Stimulated activated CD8-positive, alpha-beta memory T cell treated with anti-CD3 and anti-CD28 coated beads, Interleukin-4, amount 100 ng/mL, for 24 hours (primary cell): ENCODE data around the gene POGK.
"Not testable (repeated sequence)": the region's sequence is repeated elsewhere in the genome, so short reads cannot be mapped to it uniquely, and the experiment has no call there.

Experiments
- DNase-seq: peaks from one replicate; pipeline ENCODE4 v3.0.0-alpha.2; 2020; ENCODE audit warnings: low read depth

The POGK gene

DNA sequence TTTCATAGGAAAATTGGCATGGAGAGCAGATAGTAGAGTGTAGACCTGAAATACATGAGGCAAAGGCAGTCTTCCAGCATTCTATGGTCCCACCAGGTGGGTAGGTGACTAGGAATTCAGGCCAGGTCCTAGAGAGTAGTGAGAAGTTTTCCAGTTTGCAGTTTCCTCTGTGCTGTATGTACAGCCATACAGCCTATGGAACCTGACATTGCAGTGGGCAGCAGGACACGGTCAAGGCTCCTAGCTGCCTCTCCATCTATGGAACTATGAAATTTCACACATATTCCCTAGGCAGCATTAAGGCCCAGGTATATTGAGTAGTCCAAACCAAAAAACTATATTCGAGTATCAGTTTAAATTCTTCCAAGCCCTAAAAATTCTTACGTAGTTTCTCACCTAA lies 16.3 kb downstream of the POGK start:
- no peak for DNase-seq

DNA sequence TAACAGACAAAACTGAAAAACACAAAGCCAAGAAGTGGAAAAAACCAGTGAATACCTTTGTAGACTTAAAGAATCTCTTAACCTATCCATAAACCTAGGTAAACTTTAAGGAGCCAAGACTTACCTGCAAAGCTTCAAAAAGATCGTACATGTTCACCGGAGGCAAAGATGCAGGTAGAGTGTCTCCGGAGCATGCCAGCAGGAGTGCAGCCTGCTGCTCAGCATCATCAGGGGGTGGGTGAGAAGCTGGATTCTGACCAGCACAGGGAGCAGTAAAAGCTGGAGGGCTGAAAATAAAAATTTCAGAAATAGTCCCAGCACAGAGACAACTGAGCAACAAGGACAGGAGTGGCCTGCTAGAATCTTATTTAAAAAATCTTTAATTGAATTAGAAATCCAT lies 18.7 kb downstream of the POGK start:
- no peak for DNase-seq

DNA sequence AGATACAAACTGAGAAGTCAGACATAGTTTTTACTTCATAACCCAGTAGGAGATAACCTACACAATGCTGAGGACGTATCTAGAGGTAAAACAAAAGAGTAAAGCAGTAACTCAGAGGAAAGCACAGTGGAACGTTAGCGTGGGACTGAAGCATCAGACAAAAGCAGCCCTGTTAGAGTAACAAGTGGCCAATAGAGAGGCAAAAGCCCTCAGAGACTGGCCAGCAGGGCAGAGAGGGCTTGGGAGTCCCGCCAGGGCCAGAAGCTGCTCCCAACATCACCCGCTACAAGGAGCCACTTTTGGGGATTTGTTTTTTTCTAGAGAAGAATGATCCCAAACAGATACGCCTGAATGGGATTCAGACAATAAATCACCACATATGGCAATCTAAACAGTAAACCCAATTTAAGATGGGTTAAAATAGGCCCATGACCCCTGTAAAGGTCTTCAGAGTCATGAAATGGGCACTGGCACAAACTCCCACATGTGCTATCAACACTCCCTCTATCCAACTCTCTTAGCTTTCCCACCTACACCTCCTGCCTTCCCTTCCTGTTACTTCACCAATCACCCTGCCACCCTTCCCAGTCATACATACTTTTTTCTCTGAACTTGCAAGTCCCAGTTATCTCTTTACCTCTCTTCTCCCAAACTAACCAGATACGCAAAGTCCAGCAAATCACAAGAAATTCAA lies 19.6 kb downstream of the POGK start:
- DNase-seq, result no peak

DNA sequence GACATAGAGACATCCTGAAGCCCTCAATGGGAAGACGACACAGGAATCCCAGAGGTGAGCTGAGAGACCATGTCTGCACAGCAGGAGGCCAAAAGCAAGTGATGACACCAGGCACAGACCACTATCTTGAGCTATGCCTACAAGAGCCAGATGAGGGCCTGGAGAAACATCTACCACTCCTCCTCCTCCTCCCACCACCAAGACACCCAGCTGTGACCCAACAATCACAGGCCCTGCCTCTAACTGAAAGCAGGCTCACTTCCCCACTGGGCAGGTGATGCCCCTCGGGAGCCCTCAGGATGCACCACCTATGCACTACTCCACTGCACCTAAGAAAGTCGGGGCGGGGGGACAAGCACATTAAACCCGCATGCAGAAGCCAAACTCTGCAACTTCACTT lies 20.3 kb downstream of the POGK start:
- DNase-seq, result no peak

DNA sequence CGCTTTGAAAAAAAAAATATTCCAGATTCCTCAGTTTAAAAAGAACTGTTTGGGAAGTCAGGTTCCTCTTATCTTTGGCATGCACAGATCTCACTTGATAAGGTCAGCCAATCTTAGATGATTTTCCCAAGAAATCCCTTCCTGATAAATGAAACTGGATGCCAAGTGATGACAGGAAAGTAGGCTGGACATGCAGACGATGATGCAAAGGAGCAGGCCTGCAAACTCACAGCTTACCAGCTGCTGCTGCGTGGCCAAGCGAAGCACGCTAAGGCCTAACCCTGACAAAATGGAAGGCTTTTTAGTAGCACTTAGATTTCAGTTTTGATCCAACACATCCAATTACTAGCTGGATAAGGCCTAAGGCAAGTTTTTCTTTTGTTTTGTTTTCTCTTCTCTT lies 26.7 kb downstream of the POGK start:
- no peak for DNase-seq

DNA sequence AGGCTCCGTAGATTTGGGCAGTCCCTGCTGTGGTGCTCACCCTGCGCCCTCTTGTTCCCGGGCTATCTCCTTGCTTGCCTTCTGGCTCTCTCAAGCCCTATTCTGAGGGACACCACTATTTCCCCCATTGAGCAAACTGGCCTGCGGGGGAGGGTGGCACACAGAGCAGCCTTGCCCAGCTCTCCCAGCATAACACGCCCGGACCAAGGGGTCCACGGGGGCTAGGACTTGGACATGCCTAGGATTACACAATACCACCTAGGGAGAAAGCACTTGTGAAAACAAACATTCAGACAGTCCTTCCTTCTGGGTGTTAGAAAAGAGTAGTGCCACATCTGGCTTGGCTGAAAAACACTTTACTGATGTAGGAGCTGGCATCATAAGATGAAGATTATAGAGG lies 29.4 kb downstream of the POGK start:
- DNase-seq, result no peak

DNA sequence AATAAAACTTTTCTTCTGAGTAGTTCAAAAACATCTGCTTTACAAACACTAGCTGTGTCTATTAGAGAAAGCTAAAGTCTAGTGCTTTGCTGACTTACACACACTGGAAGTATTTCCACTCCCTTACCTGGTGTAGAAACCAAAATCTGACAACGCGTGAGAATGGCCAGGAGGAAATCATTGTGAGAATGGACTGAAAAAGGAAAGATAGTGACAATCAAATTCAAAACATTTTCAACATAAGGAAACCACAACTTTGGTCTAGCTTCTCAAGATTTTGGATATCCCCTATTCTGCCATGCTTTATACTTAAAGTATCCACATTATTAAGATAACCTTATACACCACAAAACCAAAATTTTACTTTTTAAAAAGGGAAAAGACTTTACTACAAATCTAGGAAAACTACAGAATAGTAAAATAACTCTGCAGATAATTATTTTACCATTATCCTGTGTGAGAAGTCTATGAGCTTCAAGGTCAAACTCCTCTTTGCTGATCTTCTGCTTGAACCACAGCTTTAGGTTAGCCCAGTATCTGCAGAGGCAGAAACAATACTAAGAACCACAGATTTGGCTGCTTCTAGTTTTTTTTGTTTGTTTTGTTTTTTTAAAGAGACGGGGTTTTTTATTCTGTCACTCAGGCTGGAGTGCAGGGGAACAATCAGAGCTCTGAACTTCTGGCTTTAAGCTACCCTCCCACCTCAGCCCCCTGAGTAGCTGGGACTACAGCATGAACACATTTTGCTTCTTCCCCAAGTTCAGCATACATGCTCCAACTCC lies 30.2 kb downstream of the POGK start:
- no peak for DNase-seq

DNA sequence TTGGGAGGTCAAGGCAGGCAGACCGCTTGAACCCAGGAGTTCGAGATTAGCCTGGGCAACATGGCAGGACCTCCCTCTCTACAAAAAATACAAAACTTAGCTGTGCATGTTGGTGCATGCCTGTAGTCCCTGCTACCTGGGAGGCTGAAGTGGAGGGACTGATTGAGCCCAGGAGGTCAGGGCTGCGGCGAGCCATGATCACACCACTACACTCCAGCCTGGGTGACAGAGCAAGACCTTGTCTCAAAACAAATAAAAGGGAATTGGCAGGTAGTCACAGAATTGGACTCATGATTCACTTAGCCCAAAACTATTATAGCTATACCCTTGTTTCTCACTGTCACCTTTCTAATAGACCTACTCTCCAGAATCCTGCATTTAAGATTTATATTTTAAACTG lies 31.3 kb downstream of the POGK start:
- no peak for DNase-seq

DNA sequence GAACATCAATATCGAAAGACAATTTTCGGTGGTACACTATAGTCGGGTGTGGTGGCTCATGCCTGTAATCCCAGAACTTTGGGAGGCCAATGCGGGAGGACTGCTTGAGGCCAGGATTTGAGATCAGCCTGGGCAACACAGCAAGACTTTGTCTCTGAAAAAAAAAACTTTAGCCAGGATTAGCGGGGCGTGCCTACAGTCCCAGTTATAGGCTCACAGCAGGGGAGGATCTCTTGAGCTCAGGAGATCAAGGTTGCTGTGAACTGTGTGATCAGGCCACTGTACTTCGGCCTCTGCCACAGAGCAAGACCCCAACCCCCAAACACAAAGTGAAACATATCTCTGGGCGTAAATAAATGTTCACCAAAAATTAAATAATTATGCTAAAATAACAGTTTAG lies 35.2 kb downstream of the POGK start:
- DNase-seq, result no peak

DNA sequence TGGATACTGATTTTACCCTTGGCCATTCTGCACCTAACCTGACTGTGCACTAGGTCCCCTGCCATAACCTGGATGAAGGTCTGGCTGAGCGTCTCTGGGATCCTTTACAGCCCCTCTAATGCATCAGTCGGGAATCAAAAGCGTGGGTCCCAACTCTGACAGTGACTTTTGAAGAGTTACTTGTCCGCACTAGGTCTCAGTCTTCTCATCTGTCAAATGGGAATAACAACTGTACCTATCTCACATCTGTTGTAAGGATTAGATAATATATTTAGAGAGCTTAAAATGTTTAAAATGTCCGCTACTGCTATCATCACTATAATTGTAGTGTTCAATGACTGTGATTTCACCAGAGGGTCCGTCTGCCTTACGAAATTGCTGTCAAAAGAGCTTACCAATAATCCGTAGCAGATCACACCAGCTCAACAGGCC lies 36.0 kb downstream of the POGK start:
- no peak for DNase-seq

DNA sequence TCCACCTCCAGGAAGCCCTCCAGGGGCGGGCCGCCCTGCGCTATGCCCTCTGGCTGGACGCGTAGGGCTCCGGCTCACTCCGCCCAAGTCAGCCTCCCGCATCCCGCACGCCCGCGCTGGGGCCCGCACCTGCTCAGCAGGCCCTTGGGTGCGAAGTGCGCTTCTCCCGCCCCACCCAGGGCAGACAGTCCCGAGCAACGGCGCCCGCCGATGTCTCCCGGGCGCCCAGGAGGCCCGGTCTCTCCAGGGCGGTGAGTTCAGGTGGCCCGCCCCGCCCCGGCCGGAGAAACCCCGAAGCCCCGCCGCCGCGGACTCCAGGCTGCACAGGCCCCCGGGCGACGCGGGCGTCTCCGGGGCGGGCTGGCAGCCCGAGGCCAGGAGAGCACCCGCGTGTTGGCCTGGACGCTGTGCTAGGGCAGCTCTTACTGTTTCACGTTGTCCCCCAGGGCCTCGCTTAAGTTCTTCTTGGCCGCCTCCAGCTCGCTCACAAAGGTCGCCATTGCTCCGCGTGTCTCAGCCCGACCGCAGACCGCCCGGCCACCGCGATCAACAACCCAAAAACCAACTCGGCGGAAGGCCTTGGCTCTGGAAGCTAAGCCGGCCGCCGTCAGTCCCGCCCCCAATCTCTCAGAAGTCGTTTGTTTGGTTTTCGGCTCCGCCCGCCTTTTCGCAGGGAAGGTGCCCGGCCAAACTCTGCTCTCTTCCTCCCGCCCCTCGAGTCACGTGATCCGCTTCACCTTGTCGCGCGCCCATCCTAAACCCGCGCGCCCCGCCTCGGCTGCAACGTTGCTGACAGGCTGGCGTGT lies 36.7 kb downstream of the POGK start, which contains the start of gene TADA1:
TSS of gene TADA1 (minus strand) at position 531 of the 806 bp plus-strand sequence. CDS start at position 500, 31 bp downstream.
- DNase-seq, result peak; percentile 99

DNA sequence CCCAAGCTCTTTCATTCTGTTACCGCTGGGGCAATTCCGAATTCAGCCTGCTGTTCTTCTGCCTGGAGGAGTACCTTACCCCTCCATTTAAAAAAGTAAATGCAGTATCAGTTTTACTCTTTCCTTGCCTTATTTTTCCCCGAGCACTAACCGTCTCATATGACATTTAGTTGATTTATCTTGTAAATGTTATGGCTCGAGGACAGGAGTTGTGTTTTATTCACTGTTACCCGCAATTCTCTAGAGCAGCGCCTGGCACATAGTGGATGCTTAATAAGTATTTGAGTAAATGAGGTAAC lies 37.2 kb downstream of the POGK start:
- no peak for DNase-seq

DNA sequence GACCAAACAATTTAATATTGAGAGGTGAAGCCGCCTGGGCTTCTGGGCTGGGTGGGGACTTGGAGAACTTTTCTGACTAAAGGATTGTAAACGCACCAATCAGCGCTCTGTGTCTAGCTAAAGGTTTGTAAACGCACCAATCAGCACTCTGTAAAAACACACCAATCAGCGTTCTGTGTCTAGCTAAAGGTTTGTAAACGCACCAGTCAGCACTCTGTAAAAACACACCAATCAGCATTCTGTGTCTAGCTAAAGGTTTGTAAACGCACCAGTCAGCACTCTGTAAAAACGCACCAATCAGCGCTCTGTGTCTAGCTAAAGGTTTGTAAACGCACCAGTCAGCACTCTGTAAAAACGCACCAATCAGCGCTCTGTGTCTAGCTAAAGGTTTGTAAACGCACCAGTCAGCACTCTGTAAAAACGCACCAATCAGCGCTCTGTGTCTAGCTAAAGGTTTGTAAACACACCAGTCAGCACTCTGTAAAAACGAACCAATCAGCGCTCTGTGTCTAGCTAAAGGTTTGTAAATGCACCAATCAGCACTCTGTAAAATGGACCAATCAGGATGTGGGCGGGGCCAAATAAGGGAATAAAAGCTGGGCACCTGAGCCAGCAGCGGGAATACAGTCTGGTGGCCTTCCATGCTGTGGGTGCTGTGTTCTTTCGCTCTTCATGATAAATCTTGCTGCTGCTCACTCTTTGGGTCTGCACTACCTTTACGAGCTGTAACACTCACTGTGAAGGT lies 39.1 kb downstream of the POGK start:
- not testable (repeated sequence) for DNase-seq

DNA sequence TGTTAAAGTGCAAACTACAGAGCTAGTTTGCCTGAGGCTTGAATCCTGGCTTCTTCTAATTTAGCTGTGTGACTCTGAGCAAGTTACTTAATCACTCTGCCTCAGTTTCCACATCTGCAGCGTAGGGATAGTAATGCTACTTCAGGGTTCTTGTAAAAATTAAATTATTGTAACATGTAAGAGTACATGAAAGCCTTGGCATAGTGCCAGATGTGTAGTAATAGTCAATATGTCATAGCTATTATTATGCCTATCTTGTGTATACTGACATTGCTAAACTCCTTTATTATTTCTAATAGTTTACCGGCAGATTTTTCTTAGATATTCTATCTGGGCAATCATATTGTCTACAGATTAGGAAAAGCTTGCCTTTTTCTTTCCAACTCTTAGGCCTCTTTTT lies 43.6 kb downstream of the POGK start:
- DNase-seq, result no peak

DNA sequence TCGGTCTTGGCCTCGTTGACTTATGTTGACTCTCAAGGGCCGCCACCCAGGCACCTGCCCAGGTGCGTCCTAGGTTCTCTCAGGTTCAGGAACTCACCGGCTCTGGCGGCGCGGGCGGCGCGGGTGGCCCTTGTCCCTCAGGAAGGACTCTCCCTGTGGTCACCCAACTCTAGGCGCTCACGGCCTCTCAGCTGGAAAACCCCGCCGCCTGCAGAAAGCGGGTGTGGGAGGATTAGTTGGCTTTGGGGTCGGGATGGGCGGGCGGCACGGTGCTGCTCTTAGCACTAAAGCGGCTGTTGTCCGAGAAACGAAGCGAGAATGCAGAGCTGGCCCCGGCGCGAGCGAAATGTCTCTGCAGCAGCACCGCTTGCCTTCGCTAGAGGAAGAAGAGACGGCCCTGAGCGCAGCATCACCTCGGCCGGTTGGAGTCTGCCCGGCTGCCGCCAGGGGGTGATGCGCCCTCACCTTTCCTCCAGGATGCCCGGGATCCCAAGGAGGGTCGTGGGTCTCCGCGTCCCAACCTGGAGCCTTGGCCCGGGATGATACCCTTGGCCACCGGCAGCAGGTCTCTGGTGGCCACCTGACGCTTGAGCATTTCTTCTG lies 44.9 kb downstream of the POGK start:
- DNase-seq, result no peak

DNA sequence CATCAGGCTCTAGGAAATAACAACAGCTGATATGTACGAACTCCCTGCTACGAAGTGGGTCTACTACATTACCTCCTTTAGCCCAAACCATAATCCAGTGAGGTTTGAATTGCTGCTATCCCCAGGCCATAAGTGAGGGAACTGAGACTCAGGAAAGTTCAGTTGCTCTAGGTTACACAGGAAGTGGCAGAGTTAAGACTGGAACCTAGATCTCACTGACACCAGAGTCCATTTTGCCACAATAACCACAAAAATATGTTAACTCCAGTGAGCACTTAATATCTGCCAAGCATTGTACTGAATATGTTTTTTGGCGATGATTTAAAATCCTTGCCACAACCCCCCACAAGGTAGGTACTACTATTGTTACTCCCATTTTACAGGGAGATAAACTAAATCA lies 45.7 kb downstream of the POGK start:
- no peak for DNase-seq

DNA sequence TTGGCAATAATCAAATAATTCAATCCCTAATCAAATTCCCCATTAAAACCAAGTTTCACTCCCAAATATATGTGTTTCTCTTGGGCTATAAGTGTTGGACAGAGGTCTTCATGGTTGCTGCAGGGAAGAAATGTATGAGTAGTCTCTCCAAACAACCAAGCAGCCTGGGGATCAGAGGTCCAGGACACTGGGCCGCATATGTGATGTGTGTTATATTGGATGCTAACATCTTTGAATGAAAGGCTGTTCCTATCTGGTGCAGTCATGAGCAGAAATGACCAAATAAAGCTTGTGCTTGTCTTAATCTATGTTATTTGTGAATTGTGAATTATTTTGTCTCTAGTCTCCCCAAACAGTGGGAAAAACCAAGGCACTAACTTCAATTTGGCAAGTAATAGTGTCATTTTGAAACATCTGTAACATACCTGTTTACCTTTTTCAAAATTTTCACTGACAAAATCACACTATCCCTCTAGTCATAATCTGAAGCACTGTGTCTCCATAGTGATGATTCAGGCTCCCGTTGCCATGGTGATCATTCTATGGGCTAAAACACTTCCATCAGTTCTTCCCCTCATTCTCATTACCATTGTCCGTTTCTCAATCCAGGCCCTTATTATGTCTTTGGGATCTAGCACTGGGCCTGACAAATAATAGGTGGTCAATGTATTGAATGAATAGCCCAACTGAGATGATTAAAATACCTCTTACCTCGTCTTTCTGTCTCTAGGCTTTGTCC lies 49.3 kb downstream of the POGK start:
- no peak for DNase-seq

DNA sequence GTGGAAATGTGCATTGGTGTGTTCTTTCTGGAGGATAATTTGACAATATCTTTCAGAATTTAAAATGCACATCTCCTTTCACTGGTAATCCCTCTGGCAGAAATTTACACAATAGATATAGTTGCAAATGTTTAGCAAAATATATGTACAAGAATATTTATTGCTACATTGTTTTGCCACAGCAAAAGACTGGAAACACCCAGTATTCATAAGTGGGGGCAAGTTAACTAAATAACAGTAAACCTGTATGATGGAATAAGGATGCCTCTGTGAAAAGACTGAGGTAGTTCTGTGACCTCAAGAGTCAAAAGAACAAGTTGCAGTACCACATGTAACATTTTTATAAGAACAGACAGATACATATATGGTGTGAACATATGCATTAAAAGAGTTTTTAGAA lies 50.5 kb downstream of the POGK start:
- DNase-seq, result no peak

DNA sequence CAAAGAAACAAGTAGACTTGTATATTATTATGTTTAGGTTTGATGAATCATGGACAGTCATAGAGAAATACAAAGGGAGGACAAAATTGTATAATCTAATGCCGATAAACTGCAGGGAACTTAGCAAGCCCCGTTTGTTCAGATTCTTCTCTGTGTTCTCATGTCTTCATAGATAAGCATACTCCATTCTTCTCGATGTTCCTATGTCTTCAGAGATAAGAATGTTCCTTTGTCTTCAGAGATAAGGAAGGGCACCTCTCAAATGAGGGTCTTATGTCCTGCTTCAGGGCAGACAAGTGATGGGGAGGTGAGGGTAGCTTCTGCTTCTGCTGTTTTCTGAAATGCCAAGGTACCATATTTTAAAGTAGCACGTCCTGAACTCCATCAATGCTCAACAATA lies 56.5 kb downstream of the POGK start:
- no peak for DNase-seq

DNA sequence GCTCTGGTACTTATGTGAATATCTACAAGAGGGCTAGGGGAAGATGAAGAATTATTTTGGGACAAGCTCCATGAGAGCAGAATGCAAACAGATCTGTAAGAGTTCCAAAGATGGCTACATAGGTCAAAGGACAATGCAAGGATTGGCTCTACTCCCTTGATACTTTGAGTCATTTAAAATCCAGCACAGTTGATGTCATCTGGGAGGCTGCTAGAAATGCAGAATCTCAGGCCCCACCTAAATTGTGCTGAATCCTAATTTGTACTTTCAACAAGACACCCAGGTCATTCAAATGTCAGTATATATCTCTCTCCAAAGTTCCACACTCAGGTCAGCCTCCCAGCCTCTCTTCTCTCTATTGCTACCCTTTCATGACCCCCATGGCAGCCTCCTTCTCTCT lies 60.5 kb downstream of the POGK start:
- no peak for DNase-seq

DNA sequence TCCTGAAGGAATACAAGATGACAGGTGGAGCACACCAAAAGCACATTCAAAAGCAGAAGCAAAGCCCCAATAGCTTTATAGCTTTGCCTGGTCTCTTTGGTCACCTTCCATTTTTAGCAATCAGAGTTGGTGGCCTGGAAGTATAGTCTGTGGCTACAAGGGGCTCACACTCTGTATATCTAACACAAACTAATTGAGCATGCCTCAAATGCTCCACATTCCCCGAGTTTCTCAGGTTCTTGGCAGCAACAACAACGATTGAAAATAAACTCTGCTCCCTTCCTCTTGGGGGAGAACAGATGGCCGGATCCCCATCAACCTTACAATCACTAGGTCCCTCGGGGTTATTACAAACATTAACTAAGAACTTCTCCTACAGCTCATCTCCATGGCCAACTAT lies 61.7 kb downstream of the POGK start:
- no peak for DNase-seq
